Retinal pigment epithelial cell (primary cell): Measurements from ENCODE around the gene INHBE.

Experiments
- DNase-seq: peaks from one replicate; pipeline ENCODE4 v3.0.0-alpha.2; 2010; ENCODE audit warnings: low read depth
- H3K4me3 ChIP-seq: 2 replicates; pipeline ENCODE4 v1.5.1; 2011; ENCODE audit warnings: mild to moderate bottlenecking, low read length, control low read depth, moderate library complexity
- CTCF ChIP-seq: conservative IDR thresholded peaks from 2 replicates; pipeline ENCODE4 v1.5.1; 2011; ENCODE audit warnings: low read depth, low read length, control low read depth, inconsistent platforms

The INHBE gene

GRCh38 chr12:57461917-57462250, 6.8 kb downstream of the INHBE start:
- no peak for DNase-seq
- no peak for TF ChIP-seq CTCF
- peak overlapping the region; percentile 55 for H3K4me3 ChIP-seq

GRCh38 chr12:57462251-57462911, 7.3 kb downstream of the INHBE start:
- peak; percentile 99 for TF ChIP-seq CTCF
- H3K4me3 ChIP-seq = peak overlapping the region; percentile 55

GRCh38 chr12:57462912-57463253, 7.8 kb downstream of the INHBE start:
- DNase-seq = no peak
- TF ChIP-seq CTCF = no peak
- no peak overlapping the region for H3K4me3 ChIP-seq

More at GRCh38 chr12:57462251-57462911, 7.3 kb downstream of the INHBE start:
- DNase-seq = peak; percentile 46

- TF ChIP-seq CTCF = no peak
These were observed 9.5 kb downstream of the INHBE start for GRCh38 chr12:57464569-57464968.

GRCh38 chr12:57465030-57465746, 10.1 kb downstream of the INHBE start:
- no peak for DNase-seq
- TF ChIP-seq CTCF = no peak
- no peak overlapping the region for H3K4me3 ChIP-seq

More at GRCh38 chr12:57464569-57464968, 9.5 kb downstream of the INHBE start:
- DNase-seq = no peak
- no peak overlapping the region for H3K4me3 ChIP-seq

GRCh38 chr12:57465747-57466505, 10.8 kb downstream of the INHBE start:
- no peak overlapping the region for H3K4me3 ChIP-seq
- DNase-seq = no peak
- no peak for TF ChIP-seq CTCF
